ENCODE data around the gene EFCAB10. TPM values are rescaled to one million over a fixed set of nuclear protein-coding genes. Genes with fewer than 3 reads are reported as not detected.

EFCAB10 gene
- total and polyA plus RNA-seq, 10 donors: 0.08 to 1.3 TPM; not detected in 8

GRCh38 chr7:105577251-105577650 lies 4.0 kb downstream of the EFCAB10 start:
- H3K9me3 ChIP-seq: no peaks in the 10 kb centered on the region
- DNase-seq: no peak
- H3K27me3 ChIP-seq (replicated peaks in 1 of 7): peaks cover 0 to 14% (median 8%) of the 10 kb centered on the region in 7 donors
- WGBS, 5 donors: 83 to 95% (median 93%) methylated on average over 1 of the region's 1 CpG
- H3K36me3 ChIP-seq: no peaks in the 10 kb centered on the region
- TF ChIP-seq POLR2AphosphoS5 (IDR thresholded peaks at IDR 0.05) (no peak), POLR2A (IDR thresholded peaks at IDR 0.05) (no peak), CTCF (IDR thresholded peaks at IDR 0.05 in 8 of 11, conservative IDR thresholded peaks at IDR 0.05 in 3 of 11) (no peak)
- H3K4me1 ChIP-seq: peaks cover 0 to 10% (median 7%) of the 10 kb centered on the region in 6 donors
- no peak overlapping the region for H3K4me3 ChIP-seq
- no peak overlapping the region for H3K27ac ChIP-seq
- intact Hi-C loops (cut with DNase I; ENCODE audit: low total_unique reads): no loop called here

GRCh38 chr7:105571891-105572290 lies 9.4 kb downstream of the EFCAB10 start:
- H3K4me3 ChIP-seq: no peak overlapping the region
- peaks cover 4 to 33% (median 14%) of the 10 kb centered on the region in 6 donors for H3K36me3 ChIP-seq
- no peak for TF ChIP-seq POLR2A (IDR thresholded peaks at IDR 0.05)
- no peak for TF ChIP-seq CTCF (IDR thresholded peaks at IDR 0.05 in 8 of 11, conservative IDR thresholded peaks at IDR 0.05 in 3 of 11)
- TF ChIP-seq POLR2AphosphoS5 (IDR thresholded peaks at IDR 0.05): no peak
- DNase-seq: no peak
- H3K27ac ChIP-seq: no peak overlapping the region
- no peaks in the 10 kb centered on the region for H3K27me3 ChIP-seq (replicated peaks in 1 of 7)
- no peaks in the 10 kb centered on the region for H3K4me1 ChIP-seq
- no peaks in the 10 kb centered on the region for H3K9me3 ChIP-seq
- intact Hi-C loops (cut with DNase I; ENCODE audit: low total_unique reads): no loop called here
- 94 to 98% (median 95%) methylated on average over 2 of the region's 2 CpGs for WGBS, 5 donors

- H3K27me3 ChIP-seq (replicated peaks in 1 of 7): no peaks in the 10 kb centered on the region
- no peaks in the 10 kb centered on the region for H3K4me1 ChIP-seq
- WGBS, 5 donors: 91 to 100% (median 98%) methylated on average over 3 of the region's 3 CpGs
- no peak overlapping the region for H3K27ac ChIP-seq
- H3K36me3 ChIP-seq: peaks cover 4 to 74% (median 54%) of the 10 kb centered on the region in 6 donors
- TF ChIP-seq CTCF (IDR thresholded peaks at IDR 0.05 in 8 of 11, conservative IDR thresholded peaks at IDR 0.05 in 3 of 11): no peak
- TF ChIP-seq POLR2A (IDR thresholded peaks at IDR 0.05): no peak
- no peaks in the 10 kb centered on the region for H3K9me3 ChIP-seq
- DNase-seq: no peak
- intact Hi-C loops (cut with DNase I; ENCODE audit: low total_unique reads): no loop called here
- no peak overlapping the region for H3K4me3 ChIP-seq
Measured at GRCh38 chr7:105567821-105568220, 13.5 kb downstream of the EFCAB10 start.

GRCh38 chr7:105567024-105567423 lies 14.3 kb downstream of the EFCAB10 start:
- no peak for DNase-seq
- intact Hi-C loops (cut with DNase I; ENCODE audit: low total_unique reads): no loop called here
- Histone ChIP-seq H3K4me1 (no peaks in the 10 kb centered on the region), H3K27ac (no peak overlapping the region), H3K27me3 (replicated peaks in 1 of 7) (no peaks in the 10 kb centered on the region), H3K4me3 (no peak overlapping the region), H3K9me3 (no peaks in the 10 kb centered on the region), H3K36me3 (peaks cover 4 to 82% (median 57%) of the 10 kb centered on the region in 6 donors)
- TF ChIP-seq CTCF (IDR thresholded peaks at IDR 0.05 in 8 of 11, conservative IDR thresholded peaks at IDR 0.05 in 3 of 11) (no peak), POLR2AphosphoS5 (IDR thresholded peaks at IDR 0.05) (no peak), POLR2A (IDR thresholded peaks at IDR 0.05) (no peak)
- WGBS, 5 donors: 81 to 90% (median 83%) methylated on average over 2 of the region's 2 CpGs

All from spleen (tissue), 11 donors.